WTC11 (cell line): ENCODE data around the gene PVALB. TPM values are rescaled to one million over a fixed set of nuclear protein-coding genes. Genes with fewer than 3 reads are reported as not detected.

Experiments
- ATAC-seq: fragments of 200-7000 bp; cut with Tn5 transposase; 2 replicates; pipeline ENCODE4 v1.10.0; 2021; ENCODE audit warnings: mild to moderate bottlenecking, moderate library complexity
- CTCF ChIA-PET: fragments of 300-600 bp; sonication (Branson Sonifier 250); formaldehyde crosslinking; loops from one replicate; lab custom pipeline; 2021; ENCODE audit warnings: antibody characterized with exemption; lab: Charles Lee
- POLR2A ChIA-PET: fragments of 350-600 bp; sonication (Branson Sonifier 250); formaldehyde crosslinking; loops from one replicate; lab custom pipeline; 2021; ENCODE audit warnings: antibody characterized with exemption; lab: Charles Lee
- DNase-seq: peaks from one replicate; pipeline ENCODE4 v3.0.0; 2021; ENCODE audit warnings: low spot score
- H3K27ac Mint-ChIP-seq: 2 replicates; pipeline ENCODE4 v1.8.0; 2021; ENCODE audit warnings: mixed read lengths
- H3K27me3 Mint-ChIP-seq: 2 replicates; pipeline ENCODE4 v1.8.0; 2021; ENCODE audit warnings: low read depth, mild to moderate bottlenecking, moderate library complexity, mixed read lengths
- H3K36me3 Mint-ChIP-seq: 2 replicates; pipeline ENCODE4 v1.8.0; 2021; ENCODE audit warnings: mixed read lengths
- H3K4me1 Mint-ChIP-seq: 2 replicates; pipeline ENCODE4 v1.8.0; 2022; ENCODE audit warnings: mixed read lengths
- H3K4me3 Mint-ChIP-seq: 2 replicates; pipeline ENCODE4 v1.8.0; 2021; ENCODE audit warnings: mild to moderate bottlenecking, moderate library complexity, mixed read lengths
- H3K9me3 Mint-ChIP-seq: 2 replicates; pipeline ENCODE4 v1.8.0; 2021; ENCODE audit warnings: mixed read lengths
- ATF1 ChIP-seq: sonication (generic); formaldehyde crosslinking; IDR thresholded peaks from 2 replicates; pipeline ENCODE4 v1.8.1; 2023; ENCODE audit warnings: mild to moderate bottlenecking, moderate library complexity, missing genetic modification reagents
- ATF2 ChIP-seq: sonication (generic); formaldehyde crosslinking; IDR thresholded peaks from 2 replicates; pipeline ENCODE4 v1.8.1; 2022; ENCODE audit warnings: low read depth, missing genetic modification reagents, borderline replicate concordance
- CDX4 ChIP-seq: fragments of 250-450 bp; sonication (Bioruptor Pico); IDR thresholded peaks from 2 replicates; pipeline ENCODE4 v1.9.0; 2021; ENCODE audit warnings: moderate library complexity, mild to moderate bottlenecking, inconsistent platforms, borderline replicate concordance
- CTCF ChIP-seq: fragments of 200-600 bp; IDR thresholded peaks from 2 replicates; pipeline ENCODE4 v1.8.0; 2022; ENCODE audit warnings: antibody characterized with exemption
- E2F5 ChIP-seq: sonication (generic); formaldehyde crosslinking; IDR thresholded peaks from 2 replicates; pipeline ENCODE4 v1.8.1; 2022; ENCODE audit warnings: mild to moderate bottlenecking, moderate library complexity, missing genetic modification reagents
- GABPB1 ChIP-seq: sonication (generic); formaldehyde crosslinking; IDR thresholded peaks from 2 replicates; pipeline ENCODE4 v1.8.1; 2023; ENCODE audit warnings: mild to moderate bottlenecking, missing genetic modification reagents
- MAX ChIP-seq: sonication (generic); formaldehyde crosslinking; IDR thresholded peaks from 2 replicates; pipeline ENCODE4 v1.8.0; 2022; ENCODE audit warnings: mild to moderate bottlenecking, missing genetic modification reagents
- NFATC4 ChIP-seq: fragments of 250-450 bp; sonication (Bioruptor Pico); IDR thresholded peaks from 2 replicates; pipeline ENCODE4 v1.9.0; 2021; ENCODE audit warnings: mild to moderate bottlenecking
- NFE2L1 ChIP-seq: sonication (generic); formaldehyde crosslinking; IDR thresholded peaks from 2 replicates; pipeline ENCODE4 v1.8.1; 2023; ENCODE audit warnings: missing genetic modification reagents
- NR1H2 ChIP-seq: sonication (generic); formaldehyde crosslinking; IDR thresholded peaks from 2 replicates; pipeline ENCODE4 v1.9.0; 2021; ENCODE audit warnings: mild to moderate bottlenecking, moderate library complexity, missing genetic modification reagents
- OVOL2 ChIP-seq: fragments of 250-450 bp; sonication (Bioruptor Pico); IDR thresholded peaks from 2 replicates; pipeline ENCODE4 v1.9.0; 2021; ENCODE audit warnings: mild to moderate bottlenecking, borderline replicate concordance
- PRDM15 ChIP-seq: sonication (generic); formaldehyde crosslinking; IDR thresholded peaks from 2 replicates; pipeline ENCODE4 v1.8.0; 2022; ENCODE audit warnings: missing genetic modification reagents
- PREB ChIP-seq: sonication (generic); formaldehyde crosslinking; IDR thresholded peaks from 2 replicates; pipeline ENCODE4 v1.8.1; 2022; ENCODE audit warnings: mild to moderate bottlenecking, missing genetic modification reagents, moderate library complexity, borderline replicate concordance
- TCF7 ChIP-seq: sonication (generic); formaldehyde crosslinking; IDR thresholded peaks from 2 replicates; pipeline ENCODE4 v1.8.0; 2022; ENCODE audit warnings: mild to moderate bottlenecking, low read depth, missing genetic modification reagents, moderate library complexity
- TP53 ChIP-seq: sonication (generic); formaldehyde crosslinking; IDR thresholded peaks from 2 replicates; pipeline ENCODE4 v1.8.1; 2023; ENCODE audit warnings: mild to moderate bottlenecking, missing genetic modification reagents
- ZBTB21 ChIP-seq: sonication (generic); formaldehyde crosslinking; IDR thresholded peaks from 2 replicates; pipeline ENCODE4 v1.8.1; 2023; ENCODE audit warnings: mild to moderate bottlenecking, missing genetic modification reagents, borderline replicate concordance
- ZNF512 ChIP-seq: sonication (generic); formaldehyde crosslinking; IDR thresholded peaks from 2 replicates; pipeline ENCODE4 v1.8.1; 2022; ENCODE audit warnings: missing genetic modification reagents, borderline replicate concordance
- ZNF532 ChIP-seq: fragments of 250-450 bp; sonication (Bioruptor Pico); IDR thresholded peaks from 2 replicates; pipeline ENCODE4 v1.9.0; 2021; ENCODE audit warnings: mild to moderate bottlenecking, borderline replicate concordance
- total RNA-seq: library from RNA; stranded (reverse); gene quantifications from 3 replicates; pipeline ENCODE4 v1.2.3, GENCODE V29; 2021

PVALB gene
- total RNA-seq, 1 experiment from 2014 or later: 2.7 TPM

GRCh38 chr22:36815558-36816338 lies 1.1 kb downstream of the PVALB start:
- no peak for TF ChIP-seq ZNF512
- no peak for TF ChIP-seq CDX4 (CRISPR knock-in tag)
- TF ChIP-seq NR1H2 (CRISPR knock-in tag): no peak
- no peak for TF ChIP-seq PREB
- TF ChIP-seq ZBTB21 (CRISPR knock-in tag): no peak
- TF ChIP-seq NFE2L1 (CRISPR knock-in tag): no peak
- no peak for TF ChIP-seq MAX (CRISPR knock-in tag)
- TF ChIP-seq CTCF: no peak
- TF ChIP-seq ATF2 (CRISPR knock-in tag): no peak
- no peak for TF ChIP-seq TCF7 (CRISPR knock-in tag)
- TF ChIP-seq NFATC4: no peak
- no peak for TF ChIP-seq OVOL2 (CRISPR knock-in tag)
- no peak for TF ChIP-seq E2F5 (CRISPR knock-in tag)
- TF ChIP-seq TP53: no peak
- TF ChIP-seq ATF1: no peak
- Mint-ChIP-seq H3K9me3 (no peaks in the 10 kb centered on the region), H3K4me1 (peaks cover 28% of the 10 kb centered on the region), H3K4me3 (peak overlapping the region; percentile 69), H3K36me3 (no peaks in the 10 kb centered on the region), H3K27ac (no peak overlapping the region), H3K27me3 (peaks cover 52% of the 10 kb centered on the region)
- no peak for ATAC-seq
- no peak for DNase-seq
- CTCF ChIA-PET: interaction anchor here (1.0 to 1.4 kb wide), 4 partner anchors 11 to 41 kb away, joined by 3 to 12 read pairs (median 4); no protein-coding TSS in a partner anchor
- POLR2A ChIA-PET: interaction anchor here (0.9 kb wide), 1 partner anchor 86 kb away, joined by 3 read pairs; no protein-coding TSS in a partner anchor

GRCh38 chr22:36814801-36815200 lies 2.0 kb downstream of the PVALB start:
- H3K4me3 Mint-ChIP-seq: no peak overlapping the region
- DNase-seq: no peak
- no peaks in the 10 kb centered on the region for H3K9me3 Mint-ChIP-seq
- ChIA-PET CTCF (no interaction called here), POLR2A (no interaction called here)
- H3K27ac Mint-ChIP-seq: no peak overlapping the region
- ATAC-seq: no peak
- H3K4me1 Mint-ChIP-seq: peaks cover 28% of the 10 kb centered on the region
- H3K36me3 Mint-ChIP-seq: no peaks in the 10 kb centered on the region
- peaks cover 52% of the 10 kb centered on the region for H3K27me3 Mint-ChIP-seq
- TF ChIP-seq ZNF532 (no peak), GABPB1 (CRISPR knock-in tag) (no peak), PRDM15 (CRISPR knock-in tag) (no peak)
